IPS DF 19.7 (cell line): ENCODE measurements around the gene PLXNA1.

ENCODE experiments used
- DNase-seq: peaks from one replicate; pipeline ENCODE4 v3.0.0-alpha.2; 2013; ENCODE audit warnings: low read depth, low spot score

PLXNA1 gene

GRCh38 chr3:127002195-127003174 lies 19.6 kb downstream of the PLXNA1 start:
- DNase-seq, result peak; percentile 69

GRCh38 chr3:127003175-127003555 lies 20.2 kb downstream of the PLXNA1 start:
- DNase-seq, result no peak

GRCh38 chr3:127003601-127004280 lies 20.8 kb downstream of the PLXNA1 start:
- no peak for DNase-seq

- no peak for DNase-seq
These were observed 21.9 kb downstream of the PLXNA1 start for GRCh38 chr3:127004641-127005397.

GRCh38 chr3:127005864-127006500 lies 23.1 kb downstream of the PLXNA1 start:
- no peak for DNase-seq

- DNase-seq, result no peak
These were observed 24.0 kb downstream of the PLXNA1 start for GRCh38 chr3:127006781-127007436.

GRCh38 chr3:127008236-127008635 lies 25.3 kb downstream of the PLXNA1 start:
- no peak for DNase-seq

- no peak for DNase-seq
These were observed 26.6 kb downstream of the PLXNA1 start for GRCh38 chr3:127009531-127009930.

- no peak for DNase-seq
These were observed 28.5 kb downstream of the PLXNA1 start for GRCh38 chr3:127011270-127011992.

GRCh38 chr3:127012091-127012490 lies 29.2 kb downstream of the PLXNA1 start:
- no peak for DNase-seq

GRCh38 chr3:127013181-127013580 lies 30.3 kb downstream of the PLXNA1 start:
- DNase-seq, result no peak

- DNase-seq, result no peak
These were observed 31.0 kb downstream of the PLXNA1 start for GRCh38 chr3:127013758-127014535.

GRCh38 chr3:127014536-127015281 lies 31.8 kb downstream of the PLXNA1 start:
- DNase-seq, result no peak

GRCh38 chr3:127015282-127016042 lies 32.5 kb downstream of the PLXNA1 start:
- no peak for DNase-seq

- no peak for DNase-seq
These were observed 33.1 kb downstream of the PLXNA1 start for GRCh38 chr3:127016043-127016343.

GRCh38 chr3:127016461-127016860 lies 33.5 kb downstream of the PLXNA1 start:
- DNase-seq, result no peak

- no peak for DNase-seq
These were observed 34.3 kb downstream of the PLXNA1 start for GRCh38 chr3:127017229-127017628.

GRCh38 chr3:127017781-127018180 lies 34.9 kb downstream of the PLXNA1 start:
- DNase-seq, result no peak
